Left ventricle myocardium inferior (tissue), 1 donor: ENCODE data around the gene CNTN4. TPM values are rescaled to one million over a fixed set of nuclear protein-coding genes. Genes with fewer than 3 reads are reported as not detected.

Experiments
- DNase-seq: peaks from one replicate; pipeline ENCODE4 v3.0.0-alpha.2; 2020
- H3K27ac ChIP-seq: fragments of 200-600 bp; replicated peaks from 2 replicates; pipeline ENCODE4 v1.8.0; 2021
- H3K27me3 ChIP-seq: fragments of 200-600 bp; 2 replicates; pipeline ENCODE4 v1.8.0; 2021; ENCODE audit warnings: low read depth
- H3K36me3 ChIP-seq: fragments of 200-600 bp; 2 replicates; pipeline ENCODE4 v1.8.0; 2021
- H3K4me1 ChIP-seq: fragments of 200-600 bp; 2 replicates; pipeline ENCODE4 v1.8.0; 2021
- H3K4me3 ChIP-seq: fragments of 200-600 bp; 2 replicates; pipeline ENCODE4 v1.8.0; 2021; ENCODE audit warnings: mild to moderate bottlenecking, moderate library complexity
- H3K9me3 ChIP-seq: fragments of 200-600 bp; replicated peaks from 2 replicates; pipeline ENCODE4 v1.8.0; 2021
- CTCF ChIP-seq: fragments of 200-600 bp; IDR thresholded peaks from 2 replicates; pipeline ENCODE4 v1.8.0; 2021; ENCODE audit warnings: antibody characterized with exemption, mild to moderate bottlenecking, borderline replicate concordance
- intact Hi-C: fragments of 100-400 bp; cut with micrococcal nuclease; formaldehyde crosslinking; loops from one replicate; pipeline ENCODE4 v1.11.0; 2022
- total RNA-seq: library from RNA; stranded (reverse); fragmentation: NEBNext Ultra II Directional; extraction: Animal tissue kit (Norgen Biotek cat#: 25700); gene quantifications from one replicate; pipeline ENCODE4 v1.2.1, GENCODE V29; 2021
- donor health status: DM: no; HTN: yes; CAD: no; lungs with severe emphysema.

The CNTN4 gene
- total RNA-seq, 1 donor from 2014 or later = 1.2 TPM

GRCh38 chr3:2879023-2879422 is 780.4 kb downstream of the CNTN4 start:
- DNase-seq = no peak
- no peaks in the 10 kb centered on the region for H3K4me1 ChIP-seq
- H3K27me3 ChIP-seq = no peaks in the 10 kb centered on the region
- peaks cover 3% of the 10 kb centered on the region for H3K9me3 ChIP-seq
- no peak for TF ChIP-seq CTCF
- no peak overlapping the region for H3K27ac ChIP-seq
- intact Hi-C loops = no loop called here
- no peak overlapping the region for H3K4me3 ChIP-seq
- no peaks in the 10 kb centered on the region for H3K36me3 ChIP-seq

- Histone ChIP-seq H3K27ac (no peak overlapping the region), H3K4me1 (no peaks in the 10 kb centered on the region), H3K36me3 (no peaks in the 10 kb centered on the region), H3K9me3 (peaks cover 3% of the 10 kb centered on the region), H3K27me3 (no peaks in the 10 kb centered on the region), H3K4me3 (no peak overlapping the region)
- TF ChIP-seq CTCF = no peak
- DNase-seq = no peak
- intact Hi-C loops = no loop called here
Observed at GRCh38 chr3:2879587-2879986, 780.9 kb downstream of the CNTN4 start.

DNA sequence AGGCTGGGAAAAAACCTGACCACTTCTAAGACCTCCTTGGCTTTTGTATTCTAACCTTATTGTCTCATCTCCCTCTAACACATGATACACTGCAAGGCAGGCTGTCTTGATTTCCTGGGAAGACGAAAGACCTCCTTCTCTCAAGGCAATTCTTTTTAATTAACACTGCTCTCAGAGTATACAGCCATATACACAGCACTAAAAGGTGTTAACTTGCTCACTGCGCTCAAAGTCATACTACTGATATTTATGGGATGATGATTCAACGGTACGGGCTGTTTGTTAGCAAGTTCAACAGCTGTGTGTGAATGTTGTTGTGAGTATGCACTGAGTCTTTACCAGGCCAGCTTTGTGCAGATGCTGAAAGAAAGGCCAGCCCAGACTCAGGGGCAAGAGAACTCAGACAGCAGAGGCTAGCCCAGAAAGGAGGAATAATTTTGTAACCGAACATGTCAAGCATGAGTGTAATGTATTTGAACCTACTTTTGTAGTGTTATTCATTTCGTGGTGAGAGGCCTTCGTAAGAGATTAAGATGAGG is 781.6 kb downstream of the CNTN4 start:
- DNase-seq = no peak
- peaks cover 3% of the 10 kb centered on the region for H3K9me3 ChIP-seq
- no peaks in the 10 kb centered on the region for H3K27me3 ChIP-seq
- no peak for TF ChIP-seq CTCF
- H3K4me3 ChIP-seq = no peak overlapping the region
- H3K36me3 ChIP-seq = no peaks in the 10 kb centered on the region
- no peaks in the 10 kb centered on the region for H3K4me1 ChIP-seq
- no peak overlapping the region for H3K27ac ChIP-seq
- intact Hi-C loops = no loop called here

DNA sequence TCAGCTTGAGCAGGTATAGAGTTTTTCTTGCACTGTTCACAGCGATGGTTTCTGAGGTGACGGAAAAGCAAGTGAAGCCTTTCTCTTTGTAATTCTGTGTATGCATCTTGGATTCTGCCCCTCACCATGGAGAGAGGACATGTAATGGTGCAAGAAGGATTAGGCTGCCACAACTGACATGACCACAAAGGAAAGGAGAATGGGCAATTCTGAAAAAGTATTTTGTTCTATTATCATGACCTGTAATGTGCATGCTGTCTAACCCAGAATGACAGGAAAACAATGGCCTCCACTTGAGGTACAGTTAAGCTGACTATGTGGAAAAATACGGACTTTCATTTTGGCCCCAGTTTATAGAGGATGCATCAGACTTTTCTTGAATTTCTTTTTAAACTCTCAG is 784.6 kb downstream of the CNTN4 start:
- H3K4me3 ChIP-seq = no peak overlapping the region
- H3K36me3 ChIP-seq = no peaks in the 10 kb centered on the region
- no peak for DNase-seq
- peaks cover 3% of the 10 kb centered on the region for H3K9me3 ChIP-seq
- no peak overlapping the region for H3K27ac ChIP-seq
- TF ChIP-seq CTCF = no peak
- peaks cover 9% of the 10 kb centered on the region for H3K27me3 ChIP-seq
- H3K4me1 ChIP-seq = no peaks in the 10 kb centered on the region
- intact Hi-C loops = no loop called here

DNA sequence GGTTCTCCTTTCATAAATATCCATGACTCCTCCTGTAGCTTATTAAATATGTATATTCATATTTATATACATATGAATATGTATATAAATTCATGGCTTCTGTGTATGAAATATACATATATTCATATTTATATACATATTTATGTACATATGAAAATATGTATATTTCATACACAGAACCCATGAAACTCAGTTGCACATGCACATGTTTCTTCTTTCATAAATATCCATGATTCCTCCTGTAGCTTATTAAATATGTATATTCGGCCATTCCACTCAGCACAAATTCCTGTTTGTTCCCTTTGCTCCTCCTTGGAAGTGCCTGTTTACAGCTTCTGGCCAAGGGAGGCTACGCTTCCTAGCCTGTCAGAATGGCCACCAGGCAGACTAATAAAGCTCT is 789.9 kb downstream of the CNTN4 start:
- Histone ChIP-seq H3K9me3 (no peaks in the 10 kb centered on the region), H3K4me3 (no peak overlapping the region), H3K4me1 (no peaks in the 10 kb centered on the region), H3K27ac (no peak overlapping the region), H3K36me3 (no peaks in the 10 kb centered on the region), H3K27me3 (peaks cover 14% of the 10 kb centered on the region)
- no peak for TF ChIP-seq CTCF
- DNase-seq = no peak
- intact Hi-C loops = no loop called here

DNA sequence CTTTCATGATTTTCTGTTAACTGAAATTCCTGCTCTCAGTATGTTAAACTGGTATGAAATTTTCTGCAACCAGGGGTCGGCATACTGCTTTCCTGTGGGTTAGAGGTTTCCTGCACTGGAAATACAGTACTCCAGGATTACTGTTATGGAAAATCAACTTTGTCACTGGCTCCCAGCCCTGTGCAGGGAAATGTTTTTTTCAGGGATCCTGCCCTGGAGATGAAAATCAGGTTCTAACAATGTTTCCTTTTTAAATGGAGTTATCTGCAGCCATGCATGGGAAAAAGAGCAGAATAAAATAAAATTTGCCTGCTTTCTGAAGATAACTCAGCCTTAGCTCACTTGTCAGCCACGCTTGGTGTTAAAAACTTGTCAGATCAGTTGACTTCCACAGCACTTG is 791.1 kb downstream of the CNTN4 start:
- intact Hi-C loops = no loop called here
- no peak overlapping the region for H3K27ac ChIP-seq
- no peaks in the 10 kb centered on the region for H3K36me3 ChIP-seq
- H3K4me3 ChIP-seq = no peak overlapping the region
- H3K4me1 ChIP-seq = no peaks in the 10 kb centered on the region
- no peak for TF ChIP-seq CTCF
- peaks cover 14% of the 10 kb centered on the region for H3K27me3 ChIP-seq
- H3K9me3 ChIP-seq = no peaks in the 10 kb centered on the region
- no peak for DNase-seq
